Spinal cord (tissue), 10 donors: Measurements from ENCODE around the gene SPESP1. TPM values are rescaled to one million over a fixed set of nuclear protein-coding genes. Genes with fewer than 3 reads are reported as not detected.
A peak's percentile ranks its signal among the peaks of the same experiment; 100 is the strongest.

Experiments
- DNase-seq, 6 donors: peaks; one replicate each; pipeline versions ENCODE4 v3.0.0 to v3.0.0-alpha.2; 2013 to 2015; ENCODE audit warnings: low spot score in 6 of 6, low read depth in 4 of 6
- H3K27ac ChIP-seq: one replicate; pipeline ENCODE4 v1.5.1; 2013; ENCODE audit warnings: low read depth, low read length, control low read depth
- H3K27me3 ChIP-seq: one replicate; pipeline ENCODE4 v1.6.1; 2013; ENCODE audit warnings: low read length; ENCODE audit not compliant: control insufficient read depth, insufficient read depth
- H3K36me3 ChIP-seq: one replicate; pipeline ENCODE4 v1.6.1; 2013; ENCODE audit warnings: low read length; ENCODE audit not compliant: control insufficient read depth, insufficient read depth
- H3K4me1 ChIP-seq: one replicate; pipeline ENCODE4 v1.6.1; 2013; ENCODE audit warnings: low read length; ENCODE audit not compliant: control insufficient read depth, insufficient read depth
- H3K4me3 ChIP-seq: one replicate; pipeline ENCODE4 v1.5.1; 2013; ENCODE audit warnings: low read depth, low read length, control low read depth
- H3K9me3 ChIP-seq: one replicate; pipeline ENCODE4 v1.6.1; 2013; ENCODE audit warnings: low read length; ENCODE audit not compliant: control insufficient read depth, insufficient read depth
- WGBS: methylation state at CpG from one replicate; pipeline ENCODE4 v1.1.5; 2013; ENCODE audit warnings: missing lambda C conversion rate; ENCODE audit not compliant: insufficient coverage; 5-methylcytosine and 5-hydroxymethylcytosine counted together
- long read RNA-seq, 4 donors: transcript quantifications; one replicate each; lab custom pipeline, GENCODE V29; 2026
- polyA plus RNA-seq, 2 donors: library from polyadenylated mRNA; unstranded; fragments of 120-200 nt; gene quantifications; one replicate each; pipeline ENCODE4 v1.2.1, GENCODE V29; 2013; ENCODE audit not compliant: insufficient read length in 2 of 2
- total RNA-seq, 2 donors: library from RNA; depleted of rRNA in 1 of 2; stranded (reverse); fragments of 120-200 nt in 1 of 2; fragments of >200 nt in 1 of 2; gene quantifications; one replicate each; pipeline versions ENCODE4 v1.2.3 to v1.2.4, GENCODE V29; 2013 to 2014
- donor health status: healthy.

SPESP1 gene
- total RNA-seq: 1 to 10 TPM; 2.4 to 7.6 TPM
- polyA plus RNA-seq: 1 to 10 TPM; 3.2 to 5.2 TPM
- long read RNA-seq, donor 1, partial matches to known transcripts: 0 of 4 reads
- long read RNA-seq, donor 1, other reads (novel, unspliced or antisense): 0 of 4 reads
- long read RNA-seq, donor 2: 0 reads
- long read RNA-seq, donor 3: 0 reads
- long read RNA-seq, donor 4, transcript SPESP1-201 (2 exons, 1,431 nt): major isoform, 7 of 7 reads
- long read RNA-seq, donor 4, partial matches to known transcripts: 0 of 7 reads
- long read RNA-seq, donor 4, other reads (novel, unspliced or antisense): 0 of 7 reads

GRCh38 chr15:68930268-68931022 is at the start of gene SPESP1:
SPESP1 (plus strand) TSS chr15:68930525; CDS start chr15:68930654, 129 bp downstream.
- Histone ChIP-seq H3K27ac (no peak within 1 kb of the TSS), H3K4me3 (peak within 1 kb of the TSS; percentile 43), H3K36me3 (no peaks in the 10 kb centered on the region), H3K4me1 (peaks cover 8% of the 10 kb centered on the region), H3K27me3 (no peaks in the 10 kb centered on the region), H3K9me3 (no peaks in the 10 kb centered on the region)
- DNase-seq: peak in 4 of 6 donors; percentile 7 to 88 (median 40)
- 69% methylated on average over 70 of the region's 72 CpGs for WGBS

DNA sequence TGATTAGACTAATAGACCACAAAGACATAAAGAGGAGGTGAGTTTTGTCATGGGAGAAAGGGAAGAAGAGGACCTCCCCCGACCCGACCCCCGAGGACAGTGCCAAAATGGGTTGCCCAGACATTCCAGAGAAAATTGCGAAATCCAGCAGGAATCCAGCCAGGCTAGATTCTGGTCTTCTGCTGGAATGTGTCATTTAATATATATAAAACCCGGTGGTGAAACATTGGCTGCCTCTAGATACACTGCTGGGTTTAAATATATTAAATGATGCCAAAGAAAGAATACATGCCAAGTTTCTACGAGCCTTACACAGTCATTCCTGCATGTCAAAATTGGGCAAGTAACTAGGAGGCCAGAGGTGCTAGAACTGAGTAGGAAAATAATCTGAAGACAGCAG is 45.3 kb upstream of the SPESP1 start:
- no peaks in the 10 kb centered on the region for H3K27me3 ChIP-seq
- no peak for DNase-seq
- H3K4me1 ChIP-seq: no peaks in the 10 kb centered on the region
- H3K27ac ChIP-seq: no peak overlapping the region
- WGBS: 44% methylated on average over 3 of the region's 6 CpGs
- H3K4me3 ChIP-seq: no peak overlapping the region
- H3K9me3 ChIP-seq: no peaks in the 10 kb centered on the region
- no peaks in the 10 kb centered on the region for H3K36me3 ChIP-seq

DNA sequence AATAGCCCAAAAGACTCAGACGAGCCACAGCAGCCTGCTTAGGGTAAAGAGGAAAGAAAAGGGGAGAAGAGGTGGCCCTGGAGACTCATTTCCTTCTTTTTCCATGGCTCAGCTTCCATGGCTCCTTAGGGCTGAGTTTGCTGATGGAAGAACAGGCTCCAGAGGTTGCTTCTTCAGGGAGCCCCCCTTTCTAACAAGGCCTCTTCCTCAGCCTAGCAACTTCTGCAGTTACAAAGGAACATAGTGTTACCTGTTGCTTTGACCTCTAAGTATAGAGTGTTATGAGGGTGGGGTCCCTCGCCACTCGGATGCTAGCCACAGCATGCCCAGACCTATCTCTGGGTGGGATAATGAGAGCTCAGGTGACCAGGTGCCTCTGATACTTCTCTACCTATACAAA is 43.2 kb upstream of the SPESP1 start:
- WGBS: no CpG with 5 or more reads among the region's 3 CpGs
- no peaks in the 10 kb centered on the region for H3K4me1 ChIP-seq
- no peaks in the 10 kb centered on the region for H3K36me3 ChIP-seq
- DNase-seq: no peak
- no peak overlapping the region for H3K4me3 ChIP-seq
- no peak overlapping the region for H3K27ac ChIP-seq
- H3K27me3 ChIP-seq: no peaks in the 10 kb centered on the region
- H3K9me3 ChIP-seq: no peaks in the 10 kb centered on the region

DNA sequence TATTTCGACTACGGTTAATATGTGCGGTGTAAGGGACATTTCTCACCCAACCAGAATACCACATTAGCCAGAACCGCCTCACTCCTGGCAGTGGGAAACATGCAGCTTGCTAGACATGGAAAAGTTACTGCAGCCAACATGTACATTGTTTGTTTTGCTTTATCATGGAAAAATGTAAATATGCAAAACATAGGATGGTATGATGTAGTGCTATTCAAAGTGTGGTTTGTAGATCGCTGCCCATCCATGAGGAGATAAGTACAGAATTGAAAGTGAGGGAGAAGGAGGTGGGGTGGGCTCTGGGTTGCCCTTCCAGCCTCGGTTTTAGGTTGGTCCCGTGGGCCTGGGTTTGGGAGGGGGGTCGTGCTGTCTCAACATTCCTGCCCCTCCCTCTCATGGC is 42.5 kb upstream of the SPESP1 start:
- Histone ChIP-seq H3K9me3 (no peaks in the 10 kb centered on the region), H3K4me3 (no peak overlapping the region), H3K27me3 (no peaks in the 10 kb centered on the region), H3K4me1 (no peaks in the 10 kb centered on the region), H3K36me3 (no peaks in the 10 kb centered on the region), H3K27ac (no peak overlapping the region)
- DNase-seq: no peak
- WGBS: 100% methylated on average over 2 of the region's 8 CpGs

DNA sequence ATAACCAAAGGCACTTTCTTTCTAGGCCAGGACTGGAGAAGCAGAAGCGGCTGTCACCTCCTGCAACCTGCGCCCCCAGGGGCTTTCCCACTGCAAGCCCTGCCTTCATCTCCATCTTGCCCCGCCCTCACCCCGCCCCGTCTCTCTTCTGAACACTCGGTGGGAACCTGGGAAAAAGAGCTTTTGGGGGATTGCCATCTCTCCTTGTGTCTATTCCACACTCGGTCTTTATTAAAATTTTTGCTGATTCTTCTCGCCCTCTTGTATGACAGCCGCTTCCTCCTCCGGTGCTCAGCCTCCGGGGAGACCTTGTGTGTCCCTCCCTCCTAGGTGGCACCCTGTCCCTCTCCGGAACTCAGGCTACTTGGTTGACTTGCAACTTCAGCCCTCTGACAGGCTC is 41.9 kb upstream of the SPESP1 start:
- no peaks in the 10 kb centered on the region for H3K27me3 ChIP-seq
- H3K4me1 ChIP-seq: no peaks in the 10 kb centered on the region
- no peaks in the 10 kb centered on the region for H3K36me3 ChIP-seq
- H3K4me3 ChIP-seq: no peak overlapping the region
- WGBS: 58% methylated on average over 8 of the region's 12 CpGs
- no peak overlapping the region for H3K27ac ChIP-seq
- DNase-seq: no peak
- no peaks in the 10 kb centered on the region for H3K9me3 ChIP-seq

- no peaks in the 10 kb centered on the region for H3K36me3 ChIP-seq
- no peaks in the 10 kb centered on the region for H3K4me1 ChIP-seq
- H3K4me3 ChIP-seq: no peak overlapping the region
- DNase-seq: no peak
- H3K27ac ChIP-seq: no peak overlapping the region
- WGBS: no CpG with 5 or more reads among the region's 1 CpG
- no peaks in the 10 kb centered on the region for H3K27me3 ChIP-seq
- no peaks in the 10 kb centered on the region for H3K9me3 ChIP-seq
Observed at GRCh38 chr15:68894208-68894607, 36.1 kb upstream of the SPESP1 start.

DNA sequence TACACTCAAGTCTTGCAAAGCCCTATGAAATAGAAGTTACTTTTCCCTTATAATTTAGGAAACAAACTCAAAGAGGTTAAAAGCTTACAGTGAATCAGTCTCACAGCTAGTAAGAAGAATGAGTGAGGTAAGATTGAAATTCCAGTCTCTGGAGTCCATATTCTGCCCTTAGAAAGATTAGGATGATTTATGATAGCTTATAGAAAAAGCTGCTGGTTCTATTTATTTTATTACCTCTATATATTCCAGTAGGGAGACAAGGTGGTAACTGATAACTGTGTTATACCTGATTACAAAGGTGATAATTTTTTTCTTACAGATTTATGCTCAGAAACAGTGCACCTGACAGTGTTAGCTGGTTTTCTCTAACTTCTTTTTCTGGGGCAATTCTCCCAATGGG is 34.1 kb upstream of the SPESP1 start:
- H3K27ac ChIP-seq: no peak overlapping the region
- H3K4me3 ChIP-seq: no peak overlapping the region
- DNase-seq: peak in 1 of 6 donors; percentile 13
- no peaks in the 10 kb centered on the region for H3K9me3 ChIP-seq
- no peaks in the 10 kb centered on the region for H3K36me3 ChIP-seq
- no peaks in the 10 kb centered on the region for H3K4me1 ChIP-seq
- no peaks in the 10 kb centered on the region for H3K27me3 ChIP-seq

DNA sequence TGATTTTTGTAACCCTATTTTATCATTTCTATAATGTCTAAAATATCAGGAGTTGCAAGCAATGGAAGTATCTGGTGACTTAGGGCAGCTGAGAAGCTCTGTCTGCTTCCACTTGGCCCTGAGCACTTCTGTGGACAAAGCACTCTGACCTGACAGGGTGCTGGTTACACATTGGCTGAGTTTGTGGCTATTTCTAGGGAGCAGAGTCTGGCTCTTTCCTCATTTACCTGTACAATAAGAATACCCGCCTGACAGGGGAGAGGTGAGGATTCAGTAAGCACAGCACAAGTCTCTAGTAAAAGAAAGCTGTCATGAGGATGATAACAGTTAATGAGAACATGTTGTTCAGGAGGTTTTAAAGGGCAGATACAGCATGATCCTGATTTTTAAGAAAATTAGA is 33.3 kb upstream of the SPESP1 start:
- Histone ChIP-seq H3K27ac (no peak overlapping the region), H3K27me3 (no peaks in the 10 kb centered on the region), H3K9me3 (no peaks in the 10 kb centered on the region), H3K4me1 (no peaks in the 10 kb centered on the region), H3K36me3 (no peaks in the 10 kb centered on the region), H3K4me3 (no peak overlapping the region)
- no CpG with 5 or more reads among the region's 1 CpG for WGBS
- no peak for DNase-seq

- no peak for DNase-seq
- 100% methylated on average over 1 of the region's 3 CpGs for WGBS
Observed at GRCh38 chr15:68900027-68900426, 30.3 kb upstream of the SPESP1 start.

GRCh38 chr15:68907396-68907923 is 22.9 kb upstream of the SPESP1 start:
- Histone ChIP-seq H3K9me3 (no peaks in the 10 kb centered on the region), H3K4me3 (no peak overlapping the region), H3K27ac (no peak overlapping the region), H3K36me3 (no peaks in the 10 kb centered on the region), H3K4me1 (no peaks in the 10 kb centered on the region), H3K27me3 (no peaks in the 10 kb centered on the region)
- WGBS: no CpG with 5 or more reads among the region's 2 CpGs
- DNase-seq: no peak

More at GRCh38 chr15:68900027-68900426, 30.3 kb upstream of the SPESP1 start:
- H3K4me1 ChIP-seq: no peaks in the 10 kb centered on the region
- no peaks in the 10 kb centered on the region for H3K36me3 ChIP-seq
- no peaks in the 10 kb centered on the region for H3K9me3 ChIP-seq
- H3K27me3 ChIP-seq: no peaks in the 10 kb centered on the region
- no peak overlapping the region for H3K27ac ChIP-seq
- H3K4me3 ChIP-seq: no peak overlapping the region
